IMR-90 (cell line): ENCODE results near the gene USP54. TPM values are rescaled to one million over a fixed set of nuclear protein-coding genes. Genes with fewer than 3 reads are reported as not detected.

Source experiments
- ATAC-seq: fragments of 200-7000 bp; cut with Tn5 transposase; 2 replicates; pipeline ENCODE4 v1.9.1; 2020; ENCODE audit warnings: low read depth, mild to moderate bottlenecking, moderate library complexity
- BruUV-seq: library from RNA; stranded (reverse); fragments of 400-500 nt; replicated peaks from 2 replicates; lab custom pipeline; 2021; lab: Mats Ljungman, UMichigan
- CTCF ChIA-PET: fragments of 300-600 bp; formaldehyde crosslinking; extraction: SDS; loops from one replicate; lab custom pipeline; 2021; ENCODE audit warnings: antibody characterized with exemption; lab: Yijun Ruan, JAX
- POLR2A ChIA-PET: fragments of 300-600 bp; sonication (Branson Sonifier 250); formaldehyde crosslinking; loops from one replicate; lab custom pipeline; 2022; ENCODE audit warnings: antibody characterized with exemption; ENCODE audit not compliant: unreplicated experiment; lab: Charles Lee
- DNase-seq: peaks from one replicate; pipeline ENCODE4 v3.0.0; 2013
- H2AFZ ChIP-seq: replicated peaks from 2 replicates; pipeline ENCODE3; 2013; ENCODE audit warnings: low read length, mild to moderate bottlenecking; ENCODE audit not compliant: poor library complexity
- H2AK5ac ChIP-seq: 2 replicates; pipeline ENCODE4 v1.6.1; 2013; ENCODE audit warnings: low read depth, low read length, inconsistent platforms
- H2AK9ac ChIP-seq: replicated peaks from 2 replicates; pipeline ENCODE3; 2013; ENCODE audit warnings: mild to moderate bottlenecking, low read depth, low read length, moderate library complexity; ENCODE audit not compliant: poor library complexity
- H2BK120ac ChIP-seq: 2 replicates; pipeline ENCODE4 v1.6.1; 2013; ENCODE audit warnings: low read depth, low read length, inconsistent platforms
- H2BK15ac ChIP-seq: 3 replicates; pipeline ENCODE4 v1.6.1; 2013; ENCODE audit warnings: low read depth, low read length, inconsistent platforms
- H2BK20ac ChIP-seq: 2 replicates; pipeline ENCODE4 v1.6.1; 2013; ENCODE audit warnings: low read depth, mild to moderate bottlenecking, inconsistent platforms, low read length, moderate library complexity
- H2BK5ac ChIP-seq: 2 replicates; pipeline ENCODE4 v1.6.1; 2013; ENCODE audit warnings: mild to moderate bottlenecking, low read depth, low read length, inconsistent platforms; ENCODE audit not compliant: poor library complexity, severe bottlenecking
- H3K14ac ChIP-seq: replicated peaks from 2 replicates; pipeline ENCODE4 v1.6.1; 2013; ENCODE audit warnings: low read depth, low read length, inconsistent platforms
- H3K18ac ChIP-seq: 2 replicates; pipeline ENCODE4 v1.6.1; 2013; ENCODE audit warnings: low read depth, low read length, control low read depth
- H3K23ac ChIP-seq: 2 replicates; pipeline ENCODE4 v1.6.1; 2013; ENCODE audit warnings: low read depth, low read length, inconsistent platforms
- H3K27ac ChIP-seq: 2 replicates; pipeline ENCODE4 v1.5.1; 2013; ENCODE audit warnings: mild to moderate bottlenecking, control low read depth, low read length; ENCODE audit not compliant: insufficient read depth
- H3K27me3 ChIP-seq: 2 replicates; pipeline ENCODE4 v1.6.1; 2013; ENCODE audit warnings: low read length; ENCODE audit not compliant: control insufficient read depth, insufficient read depth
- H3K36me3 ChIP-seq: 2 replicates; pipeline ENCODE4 v1.6.1; 2013; ENCODE audit warnings: low read length, mixed read lengths; ENCODE audit not compliant: control insufficient read depth, insufficient read depth
- H3K4ac ChIP-seq: 2 replicates; pipeline ENCODE4 v1.6.1; 2013; ENCODE audit warnings: low read depth, low read length, inconsistent platforms
- H3K4me1 ChIP-seq: 2 replicates; pipeline ENCODE4 v1.6.1; 2013; ENCODE audit warnings: low read length, mixed read lengths; ENCODE audit not compliant: control insufficient read depth, insufficient read depth
- H3K4me2 ChIP-seq: 2 replicates; pipeline ENCODE4 v1.6.1; 2013; ENCODE audit warnings: low read depth, mild to moderate bottlenecking, control low read depth, low read length, moderate library complexity
- H3K4me3 ChIP-seq: 2 replicates; pipeline ENCODE4 v1.5.1; 2013; ENCODE audit warnings: low read depth, mild to moderate bottlenecking, control low read depth, low read length, moderate library complexity; ENCODE audit not compliant: insufficient read depth
- H3K56ac ChIP-seq: 2 replicates; pipeline ENCODE4 v1.6.1; 2013; ENCODE audit warnings: low read length, inconsistent platforms; ENCODE audit not compliant: insufficient read depth; ENCODE audit errors: extremely low read depth
- H3K79me1 ChIP-seq, 2 experiments: 2 replicates each; pipeline ENCODE4 v1.6.1; 2013; ENCODE audit warnings: low read length in 2 of 2, inconsistent platforms in 1 of 2, low read depth in 1 of 2
- H3K9ac ChIP-seq: 2 replicates; pipeline ENCODE4 v1.6.1; 2013; ENCODE audit warnings: low read depth, low read length, control low read depth
- H3K9me1 ChIP-seq: 2 replicates; pipeline ENCODE4 v1.6.1; 2013; ENCODE audit warnings: low read length, inconsistent platforms; ENCODE audit not compliant: insufficient read depth
- H3K9me3 ChIP-seq: 2 replicates; pipeline ENCODE4 v1.6.1; 2013; ENCODE audit warnings: low read length; ENCODE audit not compliant: control insufficient read depth, insufficient read depth
- H4K20me1 ChIP-seq: 2 replicates; pipeline ENCODE4 v1.6.1; 2013; ENCODE audit warnings: low read length, inconsistent platforms; ENCODE audit not compliant: insufficient read depth
- H4K5ac ChIP-seq: 2 replicates; pipeline ENCODE4 v1.6.1; 2013; ENCODE audit warnings: mild to moderate bottlenecking, low read depth, low read length, control low read depth
- H4K8ac ChIP-seq, 2 experiments: 2 replicates each; pipeline ENCODE4 v1.6.1; 2013; ENCODE audit warnings: low read depth in 2 of 2, low read length in 2 of 2, control low read depth in 1 of 2, inconsistent platforms in 1 of 2
- H4K91ac ChIP-seq: 2 replicates; pipeline ENCODE4 v1.6.1; 2013; ENCODE audit warnings: low read depth, low read length, inconsistent platforms; ENCODE audit not compliant: insufficient read depth
- BHLHE40 ChIP-seq: fragments of 150-350 bp; IDR thresholded peaks from 2 replicates; pipeline ENCODE4 v1.6.1; 2016; ENCODE audit warnings: mild to moderate bottlenecking, low read depth, low read length
- CHD1 ChIP-seq: IDR thresholded peaks from 2 replicates; pipeline ENCODE4 v1.6.1; 2012; ENCODE audit warnings: low read depth, low read length, improper control_type of control experiment
- CTCF ChIP-seq: conservative IDR thresholded peaks from 2 replicates; pipeline ENCODE4 v1.5.1; 2012; ENCODE audit warnings: mild to moderate bottlenecking, low read depth, low read length, improper control_type of control experiment
- MAFK ChIP-seq: IDR thresholded peaks from 2 replicates; pipeline ENCODE4 v1.6.1; 2012; ENCODE audit warnings: low read depth, low read length, improper control_type of control experiment
- MAZ ChIP-seq: IDR thresholded peaks from 2 replicates; pipeline ENCODE4 v1.6.1; 2012; ENCODE audit warnings: low read depth, mild to moderate bottlenecking, low read length, improper control_type of control experiment, moderate library complexity, borderline replicate concordance
- MXI1 ChIP-seq: IDR thresholded peaks from 2 replicates; pipeline ENCODE4 v1.6.1; 2012; ENCODE audit warnings: low read depth, mild to moderate bottlenecking, low read length, moderate library complexity, borderline replicate concordance
- NFE2L2 ChIP-seq: fragments of 150-350 bp; IDR thresholded peaks from 2 replicates; pipeline ENCODE4 v1.6.1; 2016; ENCODE audit warnings: low read depth, mild to moderate bottlenecking, low read length
- POLR2A ChIP-seq: IDR thresholded peaks from 2 replicates; pipeline ENCODE4 v1.6.1; 2012; ENCODE audit warnings: mild to moderate bottlenecking, low read depth, low read length
- RAD21 ChIP-seq: IDR thresholded peaks from 2 replicates; pipeline ENCODE4 v1.6.1; 2012; ENCODE audit warnings: low read length, improper control_type of control experiment
- whole genome bisulfite sequencing, 2 experiments: methylation state at CpG; one replicate each; pipeline versions ENCODE4 v1.1.5 to v1.1.7; 2013; ENCODE audit warnings: missing lambda C conversion rate in 2 of 2; ENCODE audit not compliant: insufficient read length in 1 of 2; ENCODE audit errors: extremely low coverage in 2 of 2; 5-methylcytosine and 5-hydroxymethylcytosine counted together
- dilution Hi-C: fragments of 300-500 bp; cut with HindIII; formaldehyde crosslinking; loops from one replicate; pipeline ENCODE4 v1.14.3; 2018; ENCODE audit warnings: low sequenced_read_pairs; ENCODE audit not compliant: unreplicated experiment
- in situ Hi-C: fragments of 300-500 bp; cut with MboI; formaldehyde crosslinking; loops from 3 replicates; pipeline ENCODE4 v1.14.3; 2019; ENCODE audit warnings: low sequenced_read_pairs, inconsistent platforms, mixed read lengths
- intact Hi-C: fragments of 100-400 bp; cut with micrococcal nuclease; formaldehyde crosslinking; loops from 2 replicates; pipeline ENCODE4 v1.10.0; 2022
- polyA plus RNA-seq, 3 experiments: library from polyadenylated mRNA; depleted of rRNA; stranded (reverse); fragments of >200 nt; gene quantifications; 2 replicates each; pipeline ENCODE4 v1.2.3, GENCODE V29; 2012; ENCODE audit warnings: low replicate concordance in 1 of 3
- total RNA-seq: library from RNA; depleted of rRNA; stranded (reverse); fragments of >200 nt; gene quantifications from 2 replicates; pipeline ENCODE4 v1.2.3, GENCODE V29; 2012
- TF ChIP-seq, protein P1 (sequence below): fragments of 150-350 bp; IDR thresholded peaks from 2 replicates; pipeline ENCODE4 v1.6.1; 2017; ENCODE audit warnings: mild to moderate bottlenecking, antibody characterized with exemption, low read length, low read depth

USP54 gene
- total and polyA plus RNA-seq, 2 of the 4 experiments (the other 2 are of a cell fraction): 4.0 to 7.9 TPM

- H3K27ac ChIP-seq: no peak overlapping the region
- no peak overlapping the region for H2BK5ac ChIP-seq
- in situ Hi-C loops: no loop called here
- dilution Hi-C loops: no loop called here
- ChIA-PET POLR2A (no interaction called here), CTCF (no interaction called here)
- no peak overlapping the region for H2BK15ac ChIP-seq
- H3K56ac ChIP-seq: no peak overlapping the region
- peaks cover 4% of the 10 kb centered on the region; the same call in 1 of the 2 replicates for H3K4me1 ChIP-seq
- no peaks in the 10 kb centered on the region for H3K27me3 ChIP-seq
- no peaks in the 10 kb centered on the region for H3K9me3 ChIP-seq
- no peak overlapping the region for H4K91ac ChIP-seq
- intact Hi-C loops: no loop called here
- H3K23ac ChIP-seq: no peak overlapping the region
- H2BK20ac ChIP-seq: no peak overlapping the region
- no peaks in the 10 kb centered on the region for H4K20me1 ChIP-seq
- H3K14ac ChIP-seq: no peak overlapping the region
- no peak overlapping the region for H2BK120ac ChIP-seq
- no peaks in the 10 kb centered on the region for H3K79me1 ChIP-seq
- ATAC-seq: no peak
- no peak overlapping the region for H2AFZ ChIP-seq
- no peaks in the 10 kb centered on the region for H3K36me3 ChIP-seq
- WGBS, 2 experiments: 100% methylated on average over 1 of the region's 4 CpGs; no CpG with 5 or more reads in 1 of the 2 experiments
- H4K5ac ChIP-seq: no peak overlapping the region
- H3K9ac ChIP-seq: no peak overlapping the region
- H3K4me2 ChIP-seq: no peak overlapping the region
- BruUV-seq: no TSS peak
- peaks cover 2% of the 10 kb centered on the region; the same call in 1 of the 2 replicates for H3K9me1 ChIP-seq
- H4K8ac ChIP-seq: no peak overlapping the region
- H3K18ac ChIP-seq: no peak overlapping the region
- no peak overlapping the region for H2AK9ac ChIP-seq
- no peak overlapping the region for H3K4me3 ChIP-seq
- H3K4ac ChIP-seq: no peak overlapping the region
- no peak for DNase-seq
- H2AK5ac ChIP-seq: no peak overlapping the region
- TF ChIP-seq MXI1 (no peak), MAFK (no peak), RAD21 (no peak), NFE2L2 (no peak), CHD1 (no peak), CTCF (no peak), BHLHE40 (no peak), MAZ (no peak), POLR2A (no peak)
- TF ChIP-seq, protein P1, sequence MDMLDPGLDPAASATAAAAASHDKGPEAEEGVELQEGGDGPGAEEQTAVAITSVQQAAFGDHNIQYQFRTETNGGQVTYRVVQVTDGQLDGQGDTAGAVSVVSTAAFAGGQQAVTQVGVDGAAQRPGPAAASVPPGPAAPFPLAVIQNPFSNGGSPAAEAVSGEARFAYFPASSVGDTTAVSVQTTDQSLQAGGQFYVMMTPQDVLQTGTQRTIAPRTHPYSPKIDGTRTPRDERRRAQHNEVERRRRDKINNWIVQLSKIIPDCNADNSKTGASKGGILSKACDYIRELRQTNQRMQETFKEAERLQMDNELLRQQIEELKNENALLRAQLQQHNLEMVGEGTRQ: no peak
Observed at GRCh38 chr10:73593110-73593509, 2.0 kb upstream of the USP54 start.
